Lung (tissue), 12 donors: ENCODE data around the gene PIGN. TPM values are rescaled to one million over a fixed set of nuclear protein-coding genes. Genes with fewer than 3 reads are reported as not detected.

ENCODE experiments used
- ATAC-seq: fragments of 200-7000 bp; cut with Tn5 transposase; one replicate; pipeline ENCODE4 v1.9.1; 2020; ENCODE audit warnings: moderate number of reproducible peaks; ENCODE audit not compliant: insufficient read depth, low FRiP score
- DNase-seq, 3 donors: peaks; one replicate each; pipeline ENCODE4 v3.0.0-alpha.2; 2013 to 2017
- H3K27ac ChIP-seq, 2 donors: one replicate each; pipeline ENCODE4 v1.5.1; 2013; ENCODE audit warnings: mild to moderate bottlenecking in 2 of 2, moderate library complexity in 2 of 2, control low read depth in 1 of 2, inconsistent platforms in 1 of 2, low read depth in 1 of 2, low read length in 1 of 2
- H3K27me3 ChIP-seq, 3 donors: one replicate each; pipeline ENCODE4 v1.5.1; 2013; ENCODE audit warnings: low read length in 2 of 3; ENCODE audit not compliant: control insufficient read depth in 3 of 3, insufficient read depth in 3 of 3
- H3K36me3 ChIP-seq, 4 donors: one replicate each; pipeline ENCODE4 v1.5.1; 2013; ENCODE audit warnings: low read length in 4 of 4, mild to moderate bottlenecking in 1 of 4, moderate library complexity in 1 of 4; ENCODE audit not compliant: control insufficient read depth in 4 of 4, insufficient read depth in 4 of 4
- H3K4me1 ChIP-seq, 5 donors: one replicate each; pipeline ENCODE4 v1.5.1; 2013; ENCODE audit warnings: low read length in 5 of 5, mild to moderate bottlenecking in 2 of 5, moderate library complexity in 1 of 5; ENCODE audit not compliant: control insufficient read depth in 5 of 5, insufficient read depth in 5 of 5
- H3K4me3 ChIP-seq: one replicate; pipeline ENCODE4 v1.5.1; 2013; ENCODE audit warnings: mild to moderate bottlenecking, control low read depth, moderate library complexity
- H3K9ac ChIP-seq, 2 donors: one replicate each; pipeline ENCODE4 v1.5.1; 2013; ENCODE audit warnings: low read length in 2 of 2, control low read depth in 1 of 2; ENCODE audit not compliant: insufficient read depth in 1 of 2
- H3K9me3 ChIP-seq, 4 donors: one replicate each; pipeline ENCODE4 v1.5.1; 2013; ENCODE audit warnings: low read length in 3 of 4, mild to moderate bottlenecking in 1 of 4, moderate library complexity in 1 of 4; ENCODE audit not compliant: control insufficient read depth in 4 of 4, insufficient read depth in 3 of 4
- WGBS, 2 donors: extraction: QIAGEN DNeasy Blood & Tissue Kit; methylation state at CpG; one replicate each; pipeline ENCODE4 v1.1.7; 2013; 5-methylcytosine and 5-hydroxymethylcytosine counted together
- polyA plus RNA-seq, 2 donors: library from polyadenylated mRNA; stranded (reverse); fragments of 200-250 nt; gene quantifications; one replicate each; pipeline ENCODE4 v1.2.1, GENCODE V29; 2013
- total RNA-seq, 2 donors: library from RNA; depleted of rRNA in 1 of 2; stranded (reverse); fragments of >200 nt in 1 of 2; gene quantifications; one replicate each; pipeline ENCODE4 v1.2.1, GENCODE V29; 2014 to 2021
- TF ChIP-seq, protein P1 (sequence below): IDR thresholded peaks from 2 replicates; pipeline ENCODE4 v1.5.1; 2012; ENCODE audit warnings: mild to moderate bottlenecking; ENCODE audit errors: control extremely low read depth, extremely low read depth
- donor health status: control.
- donor health status: control.
- donor health status: Bipolar disorder and iron deficiency.
- donor health status: healthy.
- donor health status: DM: yes; HTN: yes; CAD: no.

Gene PIGN
- total and polyA plus RNA-seq, 4 donors = 5.7 to 62.5 (median 16.3) TPM

- Histone ChIP-seq H3K27ac (no peak overlapping the region), H3K36me3 (peaks cover 4 to 15% (median 9%) of the 10 kb centered on the region in 4 donors), H3K4me3 (no peak overlapping the region), H3K4me1 (peaks cover 0 to 19% (median 0%) of the 10 kb centered on the region in 5 donors), H3K9ac (no peak overlapping the region), H3K9me3 (no peaks in the 10 kb centered on the region), H3K27me3 (no peaks in the 10 kb centered on the region)
- ATAC-seq (no peak), DNase-seq (no peak)
- WGBS, 2 donors = 41 to 89% methylated on average over 1 of the region's 1 CpG
- TF ChIP-seq, protein P1, sequence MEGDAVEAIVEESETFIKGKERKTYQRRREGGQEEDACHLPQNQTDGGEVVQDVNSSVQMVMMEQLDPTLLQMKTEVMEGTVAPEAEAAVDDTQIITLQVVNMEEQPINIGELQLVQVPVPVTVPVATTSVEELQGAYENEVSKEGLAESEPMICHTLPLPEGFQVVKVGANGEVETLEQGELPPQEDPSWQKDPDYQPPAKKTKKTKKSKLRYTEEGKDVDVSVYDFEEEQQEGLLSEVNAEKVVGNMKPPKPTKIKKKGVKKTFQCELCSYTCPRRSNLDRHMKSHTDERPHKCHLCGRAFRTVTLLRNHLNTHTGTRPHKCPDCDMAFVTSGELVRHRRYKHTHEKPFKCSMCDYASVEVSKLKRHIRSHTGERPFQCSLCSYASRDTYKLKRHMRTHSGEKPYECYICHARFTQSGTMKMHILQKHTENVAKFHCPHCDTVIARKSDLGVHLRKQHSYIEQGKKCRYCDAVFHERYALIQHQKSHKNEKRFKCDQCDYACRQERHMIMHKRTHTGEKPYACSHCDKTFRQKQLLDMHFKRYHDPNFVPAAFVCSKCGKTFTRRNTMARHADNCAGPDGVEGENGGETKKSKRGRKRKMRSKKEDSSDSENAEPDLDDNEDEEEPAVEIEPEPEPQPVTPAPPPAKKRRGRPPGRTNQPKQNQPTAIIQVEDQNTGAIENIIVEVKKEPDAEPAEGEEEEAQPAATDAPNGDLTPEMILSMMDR = no peak
Observed at GRCh38 chr18:62140259-62140658, 46.6 kb downstream of the PIGN start.

DNA sequence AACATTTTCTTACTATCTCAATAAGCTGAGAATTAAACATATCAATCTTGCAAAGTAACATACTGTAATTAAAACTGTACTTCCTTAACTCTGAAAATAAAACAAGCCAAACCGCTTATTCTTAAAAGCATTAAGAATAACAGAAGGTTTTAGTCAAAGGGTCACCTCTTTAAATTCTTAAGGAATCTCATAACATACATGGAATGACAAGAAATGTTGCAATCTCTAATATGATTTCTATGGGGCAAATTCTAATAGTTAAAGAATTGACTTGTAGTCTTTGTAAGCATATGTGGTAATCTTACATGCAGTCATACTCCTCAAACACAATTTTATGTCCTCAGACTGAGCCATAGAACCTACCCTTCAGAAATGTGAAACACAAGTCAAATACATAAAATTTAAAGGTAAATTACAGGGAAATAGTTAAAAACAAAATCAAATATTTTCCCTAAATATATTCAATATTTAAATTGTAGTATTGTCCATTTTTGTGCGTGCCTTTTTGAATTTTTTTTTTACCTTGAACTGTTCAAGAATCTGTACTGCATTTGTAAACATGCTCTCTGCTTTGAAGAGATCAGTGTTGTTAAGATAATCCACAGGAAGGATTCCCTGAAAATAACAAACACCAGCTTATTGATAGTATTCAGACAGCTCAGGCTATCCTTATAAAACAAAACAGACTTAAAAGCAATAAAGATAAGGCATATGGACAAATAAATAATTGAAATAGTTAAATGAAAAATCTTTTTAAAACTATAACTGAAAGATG is 48.2 kb downstream of the PIGN start:
- DNase-seq = peak in 2 of 3 donors; percentile 84 to 88
- Histone ChIP-seq H3K4me3 (no peak overlapping the region), H3K27me3 (no peaks in the 10 kb centered on the region), H3K9ac (no peak overlapping the region), H3K27ac (no peak overlapping the region), H3K36me3 (peaks cover 4 to 12% (median 8%) of the 10 kb centered on the region in 4 donors), H3K4me1 (peaks cover 0 to 19% (median 0%) of the 10 kb centered on the region in 5 donors), H3K9me3 (no peaks in the 10 kb centered on the region)
- TF ChIP-seq, protein P1 = no peak
- ATAC-seq = no peak
- 88% methylated on average over 2 of the region's 2 CpGs for WGBS, 2 donors

GRCh38 chr18:62131301-62131909 is 55.5 kb downstream of the PIGN start:
- WGBS, 2 donors = 91 to 96% methylated on average over 2 of the region's 2 CpGs
- TF ChIP-seq, protein P1 = peak; percentile 85
- Histone ChIP-seq H3K4me3 (no peak overlapping the region), H3K9me3 (no peaks in the 10 kb centered on the region), H3K9ac (no peak overlapping the region), H3K27ac (no peak overlapping the region), H3K36me3 (peaks cover 0 to 2% (median 0%) of the 10 kb centered on the region in 4 donors), H3K4me1 (peaks cover 0 to 4% (median 0%) of the 10 kb centered on the region in 5 donors), H3K27me3 (no peaks in the 10 kb centered on the region)
- DNase-seq (peak; percentile 66 to 82 (median 80)), ATAC-seq (no peak)
